ENCODE results near the gene ADISSP.

Gene ADISSP

DNA sequence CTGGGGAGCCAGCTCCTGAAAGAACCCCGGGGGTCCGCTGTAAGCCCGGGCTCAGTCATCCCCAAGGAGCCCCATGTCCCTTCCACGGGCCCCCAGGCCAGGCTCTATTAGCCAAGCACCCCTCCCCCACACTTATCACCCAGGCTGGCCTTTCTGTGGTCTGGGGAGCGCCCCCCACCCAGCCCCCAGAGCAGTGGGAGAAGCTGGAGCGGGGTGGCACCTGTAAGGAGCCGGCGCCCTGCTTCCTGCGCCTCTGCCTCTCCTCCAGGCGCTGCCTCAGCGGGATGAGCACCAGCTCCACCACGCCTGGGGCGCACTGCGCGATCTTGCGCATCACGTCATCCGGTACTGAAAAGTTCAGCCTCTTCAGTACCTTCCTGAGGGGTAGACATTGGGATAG, 11.4 kb upstream of the ADISSP start:
- DNase-seq: no peak

DNA sequence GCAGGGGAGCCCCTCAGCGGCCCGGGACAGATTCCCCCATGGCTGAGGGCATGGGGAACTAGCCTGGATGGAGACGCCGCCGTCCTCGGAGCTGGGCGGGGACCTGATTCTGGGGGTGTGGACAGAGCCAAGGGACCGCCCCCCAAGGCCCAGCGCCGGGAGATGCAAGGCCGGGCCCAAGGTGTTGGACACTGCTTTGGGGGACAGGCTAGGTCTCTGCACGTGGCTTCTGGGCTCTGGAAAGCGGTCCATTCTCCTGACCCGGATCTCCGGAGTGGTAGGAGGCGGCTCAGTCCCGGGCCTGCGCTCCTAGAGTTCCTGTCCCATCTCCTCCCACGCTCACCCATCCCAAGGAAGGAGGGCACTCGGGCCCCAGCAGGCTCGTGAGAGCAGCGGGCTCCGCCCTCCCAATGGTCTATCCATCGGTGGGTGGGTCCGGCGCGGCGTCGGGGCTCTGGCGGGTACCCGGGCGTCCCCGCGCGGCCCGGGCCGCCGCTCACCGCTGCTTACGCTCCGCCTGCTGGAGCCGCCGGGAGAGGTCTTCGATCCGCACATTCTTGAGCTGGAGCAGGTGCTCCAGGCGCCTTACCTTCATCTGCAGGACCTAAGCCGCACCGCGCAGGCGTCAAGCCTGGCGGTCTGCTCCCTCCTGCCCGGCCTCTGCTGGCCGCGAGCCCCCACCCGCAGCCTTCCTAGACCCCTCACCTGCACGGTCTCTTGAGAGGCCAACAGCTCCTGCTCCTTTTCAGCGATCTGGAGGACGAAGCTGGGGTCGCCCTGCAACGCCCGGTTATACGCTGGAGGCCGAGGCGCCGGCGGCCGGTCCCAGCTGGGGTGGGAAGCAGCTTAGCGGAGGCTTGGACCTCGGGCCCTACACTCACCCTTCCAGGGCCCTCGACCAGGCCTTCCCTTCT, 10.4 kb upstream of the ADISSP start:
- no peak for DNase-seq

DNA sequence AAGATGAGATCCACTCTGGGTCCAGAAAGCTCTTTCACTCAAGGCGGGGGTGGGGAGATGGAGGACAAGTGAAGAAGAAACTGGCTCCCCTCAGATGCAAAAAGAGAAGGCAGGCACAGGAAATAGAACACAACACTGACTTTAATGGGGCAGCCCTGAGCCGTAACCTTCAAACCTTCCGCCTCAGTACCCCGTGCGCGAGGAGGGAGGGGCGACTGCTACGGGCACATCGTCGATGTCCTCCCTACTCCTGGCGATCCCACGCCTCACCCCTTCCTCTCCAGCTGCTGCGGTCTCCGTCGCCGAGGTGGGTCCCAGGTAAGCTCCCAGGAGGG, 9.8 kb upstream of the ADISSP start:
- no peak for DNase-seq

DNA sequence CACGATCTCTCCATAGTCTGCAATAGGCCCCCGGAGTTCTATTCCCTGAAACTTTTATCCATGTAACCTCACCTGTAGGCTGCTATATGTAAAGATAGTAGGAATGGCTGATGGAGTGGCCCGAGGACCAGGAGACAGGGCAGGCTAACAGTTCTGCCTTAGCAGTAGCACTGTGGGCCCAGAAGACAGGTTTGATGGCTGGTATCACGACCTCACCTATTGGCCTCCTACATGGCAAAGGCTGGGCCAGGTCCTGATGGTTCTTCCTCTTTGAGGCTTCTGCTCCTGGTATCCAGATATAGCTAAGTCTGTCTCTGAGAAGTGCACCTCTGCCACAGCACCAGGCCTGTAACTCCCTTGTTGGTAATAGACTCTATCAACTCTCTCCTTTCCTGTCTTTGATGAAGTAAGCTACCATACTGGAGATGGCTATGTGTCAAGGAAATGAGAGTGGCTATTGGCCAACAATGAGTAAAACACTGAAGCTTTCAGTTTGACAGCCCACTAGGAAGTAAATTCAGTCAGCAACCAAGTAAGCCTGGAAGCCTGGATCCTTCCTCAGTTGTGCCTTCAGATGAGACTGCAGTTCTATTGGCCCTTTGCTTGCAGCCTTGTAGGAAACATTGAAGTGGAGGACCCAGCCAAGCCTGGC, 8.0 kb upstream of the ADISSP start:
- DNase-seq: no peak

DNA sequence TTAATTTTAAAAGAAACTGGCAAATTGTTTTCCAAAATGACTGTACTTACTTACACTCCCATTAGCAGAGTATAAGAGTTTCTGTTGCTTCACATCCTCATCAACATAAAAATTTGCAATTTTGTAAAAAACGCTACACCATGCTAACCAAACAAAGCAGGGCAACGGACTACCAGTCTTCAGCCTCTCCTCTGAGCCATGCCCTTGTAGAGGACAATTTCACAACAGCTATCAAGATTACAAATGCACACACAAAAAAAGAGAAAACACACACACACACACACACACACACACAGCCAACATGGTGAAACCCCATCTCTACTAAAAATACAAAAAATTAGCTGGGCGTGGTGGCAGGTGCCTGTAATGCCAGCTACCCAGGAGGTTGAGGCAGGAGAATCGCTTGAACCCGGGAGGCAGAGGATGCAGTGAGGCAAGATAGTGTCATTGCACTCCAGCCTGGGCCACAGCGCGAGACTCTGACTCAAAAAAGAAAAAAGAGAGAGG, 4.1 kb upstream of the ADISSP start:
- no peak for DNase-seq

DNA sequence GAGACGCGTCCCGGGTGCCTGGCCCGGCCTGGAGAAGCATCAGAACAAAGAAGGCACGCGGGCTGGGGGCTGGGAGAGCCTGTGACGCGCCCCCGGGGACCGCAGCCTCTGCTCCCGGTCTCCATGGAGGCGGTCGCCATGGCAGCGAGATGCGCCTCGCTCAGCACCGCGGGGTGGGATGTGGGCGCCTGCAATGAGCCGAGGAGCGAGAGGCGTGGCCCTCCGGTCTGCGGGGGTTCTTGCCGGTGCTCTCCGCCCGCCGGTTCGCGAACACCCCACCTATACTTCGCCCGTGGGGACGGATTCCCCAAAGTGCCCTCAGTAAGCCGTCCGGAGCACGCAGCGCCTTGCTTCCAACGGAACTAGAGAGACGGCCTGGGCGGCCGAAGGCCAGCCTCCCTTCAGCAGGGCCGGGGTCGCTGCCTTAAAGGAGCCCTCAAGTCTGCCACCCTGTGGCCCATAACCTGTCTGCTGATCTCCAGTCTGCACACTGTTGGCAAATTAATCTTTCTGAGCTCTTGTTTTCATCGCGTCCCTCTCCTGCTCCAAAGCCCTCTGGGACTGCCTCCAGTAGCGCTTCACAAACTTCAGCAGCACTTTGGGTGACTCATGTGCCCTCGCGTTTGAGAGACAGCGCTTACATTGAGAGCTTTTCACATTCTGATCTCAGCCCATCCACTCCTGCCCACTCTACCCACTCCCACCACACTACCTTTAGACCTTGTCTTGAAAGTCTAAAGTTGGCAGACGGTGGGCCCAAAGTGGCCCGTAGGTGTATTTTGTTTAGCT, 983 bp upstream of the ADISSP start:
- DNase-seq: peak; percentile 66

DNA sequence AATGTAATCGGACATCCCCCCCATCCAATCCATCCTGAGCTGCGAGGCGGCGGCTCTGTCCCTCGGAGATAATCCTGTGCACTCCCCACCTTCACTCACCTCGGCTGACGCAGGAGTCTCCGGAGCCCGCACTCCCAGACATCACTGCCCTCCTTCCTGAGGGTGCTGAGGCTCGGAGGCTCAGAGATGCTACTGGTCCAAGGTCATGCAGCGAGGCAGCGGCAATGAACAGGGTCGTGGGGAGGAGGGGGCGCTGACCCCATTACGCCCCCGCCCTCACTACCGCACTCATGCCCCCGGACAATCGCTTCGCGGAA, 485 bp downstream of the ADISSP start:
- DNase-seq: no peak

DNA sequence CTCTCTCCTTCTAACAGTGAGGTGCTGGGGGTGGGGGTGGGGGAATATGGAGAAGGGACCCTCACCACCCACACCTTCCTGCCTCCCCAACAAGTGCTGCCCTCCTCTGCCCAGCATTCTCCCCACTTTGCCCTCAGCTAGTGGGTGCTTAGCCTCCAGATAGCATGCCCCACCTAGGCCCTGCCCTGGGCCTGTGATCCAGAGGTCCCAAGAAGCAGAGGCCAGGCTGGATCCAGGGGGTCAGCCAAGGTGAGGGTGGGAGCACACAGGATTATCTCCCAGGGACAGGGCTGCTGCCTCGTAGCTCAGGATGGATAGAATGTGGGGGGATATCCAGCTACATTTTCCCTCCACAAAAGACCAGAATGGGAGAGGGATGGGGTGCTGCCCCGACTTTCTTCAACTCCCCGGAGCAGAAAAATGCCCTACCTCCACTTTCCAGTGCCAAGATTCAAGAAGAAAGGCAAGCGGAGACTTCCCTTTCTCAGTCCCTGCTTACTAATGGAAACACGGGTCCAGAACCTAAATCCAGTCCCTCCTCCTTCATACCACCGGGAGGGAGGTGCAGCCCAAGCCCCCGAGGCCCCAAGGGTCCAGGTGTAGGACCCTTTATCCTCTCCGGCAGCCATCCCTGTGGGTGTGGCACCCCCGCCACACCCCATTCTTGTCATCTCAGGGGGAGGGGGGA, 987 bp downstream of the ADISSP start:
- no peak for DNase-seq

DNA sequence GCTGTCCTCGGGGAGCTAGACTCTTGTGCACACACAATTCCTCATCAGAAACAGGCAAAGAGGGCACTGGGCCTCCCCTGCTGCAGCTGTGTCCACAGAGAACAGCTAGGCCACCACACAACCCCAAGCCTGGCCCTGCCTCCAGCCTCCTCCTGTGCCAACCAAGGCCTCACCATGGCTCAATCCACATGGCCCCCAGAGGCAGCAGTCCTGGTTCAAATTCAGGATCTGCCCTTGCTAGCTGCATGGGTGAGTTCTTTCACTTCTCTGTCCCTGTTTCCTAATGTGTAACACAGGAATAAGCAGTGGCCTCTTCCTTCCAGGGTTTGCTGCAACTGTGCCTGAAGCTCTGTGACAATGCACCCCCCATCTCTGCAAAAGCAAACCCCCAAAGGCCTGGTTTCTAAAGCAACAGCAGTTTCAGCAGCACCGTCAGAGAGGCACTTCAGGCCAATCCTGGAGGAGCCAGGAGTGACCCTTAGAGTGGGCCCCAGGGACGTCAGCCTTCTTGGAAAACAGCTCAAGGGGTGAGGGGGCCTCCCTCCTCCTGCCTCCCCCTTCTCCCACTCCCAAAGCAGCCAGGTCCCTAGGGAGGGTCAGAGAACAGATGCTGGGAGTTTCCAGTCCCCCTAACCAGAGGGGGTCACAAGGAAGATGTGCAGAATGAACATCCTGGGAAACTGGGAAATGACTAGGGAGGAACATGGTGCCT, 2.2 kb downstream of the ADISSP start:
- DNase-seq: no peak

DNA sequence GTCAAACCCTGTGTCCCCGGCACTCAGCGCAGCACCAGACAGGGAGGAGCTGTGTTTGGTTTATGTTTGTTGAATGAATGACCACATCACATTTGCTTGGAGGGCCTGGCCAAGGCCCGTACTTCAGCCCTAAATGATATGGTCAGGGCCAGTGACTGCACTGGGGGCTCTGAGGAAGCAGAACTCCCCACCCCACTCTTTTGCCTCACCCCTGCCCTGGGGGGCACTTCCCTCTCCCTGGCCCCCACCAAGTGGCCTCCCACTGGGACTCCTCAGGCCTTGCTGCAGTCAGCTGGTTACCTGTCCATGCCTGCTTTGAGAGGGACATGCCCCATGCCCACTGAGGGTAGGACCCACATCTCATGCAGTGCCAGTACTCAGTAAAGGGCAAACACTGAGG, 2.9 kb downstream of the ADISSP start:
- DNase-seq: no peak

DNA sequence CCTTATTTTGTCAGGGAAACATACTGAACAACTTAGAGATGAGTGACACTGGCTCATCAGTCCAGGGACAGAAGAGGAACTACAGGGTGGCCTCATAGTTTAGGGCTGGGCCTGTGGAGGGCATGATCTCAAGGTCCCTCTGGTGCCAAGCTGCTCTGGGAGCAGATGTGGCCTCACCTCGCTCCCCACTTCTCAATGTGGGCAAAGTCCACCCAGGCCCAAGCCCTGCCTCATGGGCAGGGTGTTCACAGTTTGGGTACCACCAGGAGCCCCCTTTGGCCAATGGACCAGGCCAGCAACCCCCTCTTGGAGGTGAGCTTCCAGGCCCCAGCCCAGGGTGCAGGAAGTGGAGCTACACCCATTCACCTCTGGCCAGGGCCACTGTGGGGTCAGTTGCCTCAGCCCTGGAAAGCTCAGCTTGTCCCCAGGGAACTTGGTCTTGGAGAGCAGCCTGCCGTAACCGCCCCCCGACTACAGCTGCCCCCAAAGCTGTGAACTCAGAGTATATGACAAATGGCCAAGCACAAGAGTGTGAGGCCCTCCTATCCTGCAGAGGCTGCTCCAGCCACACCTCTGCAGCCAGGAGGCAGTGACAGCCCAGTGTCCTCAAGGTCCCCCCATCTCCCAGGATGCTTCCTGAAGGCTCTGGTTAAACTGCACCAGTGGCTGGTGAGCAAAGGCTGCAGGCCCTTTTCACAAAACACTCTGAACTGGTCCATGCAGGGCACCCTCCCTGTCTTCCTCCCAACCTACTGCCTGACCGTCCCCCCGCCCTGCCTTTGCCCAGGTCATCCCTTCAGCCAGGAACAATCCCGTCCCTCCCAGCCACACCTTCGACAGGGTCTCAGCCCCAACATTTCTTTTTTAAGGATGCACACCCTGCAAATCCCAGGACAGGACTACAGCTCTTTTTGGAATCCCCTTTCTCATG, 3.6 kb downstream of the ADISSP start:
- no peak for DNase-seq

DNA sequence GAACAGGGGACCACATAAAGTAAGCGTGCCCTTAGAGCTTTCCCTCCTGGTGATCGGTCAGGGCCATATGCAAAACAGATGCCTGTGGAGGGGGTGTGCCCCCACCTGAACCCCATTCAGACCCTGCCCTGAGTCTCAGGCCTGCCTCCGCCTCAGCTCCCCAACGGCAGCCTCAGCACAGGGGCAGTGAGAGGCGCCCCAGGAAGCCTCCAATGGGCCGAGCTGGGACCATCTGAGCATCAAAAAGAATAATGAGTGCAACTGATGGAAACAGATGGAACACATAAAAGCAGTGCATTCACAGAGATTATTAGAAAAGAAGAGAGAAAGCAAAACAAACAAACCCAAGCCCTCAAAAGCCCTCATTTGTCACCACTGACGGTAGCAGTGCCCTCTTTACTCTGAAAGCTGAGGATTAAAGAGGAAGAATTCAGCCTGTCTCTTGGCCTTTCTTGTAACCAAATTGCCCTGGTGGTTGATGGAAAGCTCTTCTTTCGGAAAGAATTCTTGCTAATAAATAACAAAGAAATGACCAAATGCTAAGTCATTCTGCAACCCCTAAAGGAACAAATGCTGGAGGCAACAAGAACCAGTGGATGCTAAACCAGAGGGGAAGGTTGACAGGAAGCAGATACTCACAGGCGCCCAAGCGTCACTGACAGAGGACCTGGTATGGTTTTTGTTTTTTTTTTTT, 6.8 kb downstream of the ADISSP start:
- no peak for DNase-seq

DNA sequence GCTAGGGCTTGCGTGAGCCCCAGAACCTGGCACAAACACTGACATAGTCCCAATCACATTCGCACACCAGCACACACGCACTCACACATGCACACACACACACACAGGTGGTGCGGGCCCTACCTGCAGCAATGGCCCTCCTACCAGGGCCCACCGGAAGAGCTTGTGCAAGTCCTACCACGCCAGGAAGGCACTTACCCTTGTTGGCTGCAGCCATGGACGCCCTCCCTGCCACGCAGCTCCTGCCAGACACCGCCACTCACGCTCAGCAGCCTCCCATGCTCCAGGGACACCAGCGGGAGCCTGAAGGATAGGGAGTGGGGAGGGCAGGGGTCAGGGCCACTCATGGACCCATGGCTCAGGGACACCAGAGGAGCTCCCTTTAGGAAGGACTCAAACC, 7.7 kb downstream of the ADISSP start:
- no peak for DNase-seq

DNA sequence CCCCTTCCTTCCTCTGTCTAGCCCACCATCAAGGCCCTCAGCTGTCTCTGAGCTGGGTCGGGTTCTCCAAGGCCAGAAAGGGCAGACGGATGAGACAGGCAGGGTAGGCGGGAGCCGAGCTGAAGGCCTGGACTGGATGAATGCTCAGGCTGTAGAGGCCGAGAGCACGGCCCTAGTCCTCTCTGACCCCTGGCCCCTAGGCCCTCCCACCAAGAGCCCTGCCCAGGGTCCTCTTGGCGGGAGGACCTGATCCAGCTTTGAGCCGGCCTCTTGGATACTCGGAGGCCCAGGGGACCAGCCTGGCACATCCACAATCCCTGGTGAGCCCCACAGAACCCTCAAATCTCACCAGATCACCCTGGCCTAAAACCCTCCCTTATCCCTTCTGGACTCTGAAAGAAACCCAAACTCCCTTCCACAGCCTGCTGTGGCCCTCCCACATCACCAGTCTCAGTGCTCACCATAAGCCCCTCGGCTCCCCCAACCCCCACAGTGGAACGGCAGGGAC, 8.2 kb downstream of the ADISSP start:
- no peak for DNase-seq

DNA sequence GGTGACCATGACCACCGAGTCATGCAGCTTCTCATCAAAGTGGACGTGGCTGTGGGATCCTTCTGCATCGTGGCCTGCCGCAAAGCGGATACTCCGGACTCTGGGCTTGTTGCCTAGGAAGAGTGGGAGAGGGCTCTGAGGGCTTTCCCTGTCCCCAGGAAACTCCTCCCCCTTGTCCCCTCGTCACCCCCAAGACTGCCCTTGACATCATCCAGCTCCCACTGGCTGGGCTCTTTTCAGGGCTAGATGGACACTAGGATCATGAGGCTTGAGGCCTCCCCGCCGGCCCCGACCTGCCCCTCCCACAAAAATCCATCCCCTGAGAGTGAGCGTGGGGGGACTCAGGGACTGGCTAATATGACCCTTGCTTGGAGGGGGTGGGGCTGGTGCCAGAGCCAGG, 9.0 kb downstream of the ADISSP start:
- DNase-seq: no peak

DNA sequence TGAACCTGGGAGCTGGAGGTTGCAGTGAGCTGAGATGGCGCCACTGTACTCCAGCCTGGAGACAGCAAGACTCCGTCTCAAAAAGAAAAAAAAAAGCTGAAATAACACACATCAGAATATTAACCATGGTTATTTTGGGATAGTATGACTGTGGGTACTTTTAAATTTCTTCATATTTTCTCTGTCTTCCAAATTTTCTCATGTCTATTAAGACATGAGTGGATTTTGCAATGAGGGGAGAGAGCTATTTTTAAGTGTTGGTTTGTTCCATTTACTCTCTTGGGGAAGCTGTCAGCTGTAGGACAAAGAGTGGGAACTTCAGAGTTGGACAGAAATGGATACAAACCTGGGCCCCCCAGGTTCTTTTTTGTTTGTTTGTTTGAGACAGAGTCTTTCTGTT, 10.3 kb downstream of the ADISSP start:
- DNase-seq: no peak

DNA sequence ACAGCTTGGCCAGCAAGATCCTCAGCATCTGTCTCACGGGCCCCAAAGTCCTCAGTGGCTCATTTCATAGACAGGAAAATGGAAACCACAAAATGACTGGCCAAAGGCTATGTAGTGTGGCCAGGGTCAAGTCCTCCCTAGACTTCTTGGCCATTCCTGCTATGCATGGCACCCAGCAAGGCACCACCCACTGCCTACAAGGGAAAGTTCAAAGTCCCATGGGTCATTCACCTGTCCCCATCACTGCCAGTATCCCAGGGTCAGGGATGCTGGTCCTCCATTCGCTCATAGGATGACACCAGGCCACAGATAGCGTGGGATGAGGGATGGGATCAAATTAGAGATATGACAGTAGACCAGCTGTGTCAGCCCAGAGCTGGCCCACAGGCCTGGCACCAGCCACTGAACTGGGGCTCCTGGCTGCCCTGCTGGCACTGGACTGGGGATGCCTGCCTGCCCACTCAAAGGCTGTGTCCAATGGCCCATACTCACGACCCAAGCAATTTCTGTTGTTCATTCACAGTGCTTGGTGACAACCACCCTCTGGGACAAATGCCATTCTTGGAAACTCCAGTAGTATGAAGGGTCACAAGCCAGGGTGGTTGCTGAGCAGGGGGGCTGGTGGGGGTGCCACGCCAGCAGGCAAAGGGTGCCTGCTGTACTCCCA, 11.6 kb downstream of the ADISSP start:
- DNase-seq: no peak

DNA sequence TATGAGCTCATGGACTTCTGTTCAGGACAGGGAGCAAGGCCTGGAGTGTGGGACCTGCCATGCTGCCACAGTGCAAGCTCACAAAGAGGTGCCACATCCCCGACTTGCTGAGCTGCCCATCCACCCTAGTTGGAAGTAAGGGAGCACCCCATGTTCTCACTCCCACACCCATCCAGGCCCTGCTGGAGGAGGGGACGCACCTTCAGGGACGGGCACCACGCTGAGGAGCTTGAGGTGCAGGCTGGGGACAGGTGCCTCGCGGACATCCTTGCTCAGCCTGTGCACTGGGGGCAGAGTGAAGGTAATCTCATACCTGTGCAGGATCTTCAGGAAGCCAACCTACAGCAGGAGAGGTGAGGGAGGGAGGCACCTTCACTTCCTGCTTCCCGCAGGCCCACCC, 12.3 kb downstream of the ADISSP start:
- DNase-seq: no peak

DNA sequence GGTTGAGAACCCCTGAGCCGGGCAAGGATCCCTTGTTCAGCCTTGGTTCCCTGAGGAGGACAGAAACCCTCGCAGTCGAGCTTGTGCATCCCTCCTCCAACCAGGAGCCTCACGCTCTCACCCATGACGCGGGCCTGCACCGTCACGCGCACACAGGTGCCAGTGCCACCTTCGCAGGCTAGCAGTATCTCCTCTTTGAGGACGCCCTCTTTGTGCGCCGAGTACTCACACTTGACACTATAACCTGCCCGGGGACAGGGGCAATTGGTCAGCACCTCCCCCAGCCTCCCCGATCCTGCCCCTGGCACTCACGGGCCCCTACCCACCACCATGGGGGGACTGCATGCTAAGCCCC, 13.3 kb downstream of the ADISSP start:
- no peak for DNase-seq

Measured in GOT3 (cell line).